GM23338 (cell line): ENCODE data around the gene REEP3. TPM values are rescaled to one million over a fixed set of nuclear protein-coding genes. Genes with fewer than 3 reads are reported as not detected.

ENCODE experiments used
- ATAC-seq: fragments of 200-7000 bp; cut with Tn5 transposase; 3 replicates; pipeline ENCODE4 v1.9.1; 2020
- DNase-seq: peaks from one replicate; pipeline ENCODE4 v3.0.0-alpha.2; 2015; ENCODE audit warnings: low spot score
- H2AFZ ChIP-seq: fragments of 200-600 bp; sonication (generic); 2 replicates; pipeline ENCODE4 v1.8.0; 2016; ENCODE audit warnings: antibody characterized with exemption, mild to moderate bottlenecking, moderate library complexity
- H3F3A ChIP-seq: fragments of 200-600 bp; sonication (generic); replicated peaks from 2 replicates; pipeline ENCODE4 v1.8.0; 2017; ENCODE audit warnings: antibody characterized with exemption, mixed run types, low read depth
- H3K27ac ChIP-seq: fragments of 200-600 bp; sonication (generic); 2 replicates; pipeline ENCODE4 v1.6.1; 2016; ENCODE audit warnings: low read depth
- H3K27me3 ChIP-seq: fragments of 200-600 bp; sonication (generic); 2 replicates; pipeline ENCODE4 v1.8.0; 2016; ENCODE audit warnings: mild to moderate bottlenecking, mixed run types, moderate library complexity; ENCODE audit not compliant: insufficient read depth
- H3K36me3 ChIP-seq: fragments of 200-600 bp; sonication (generic); 2 replicates; pipeline ENCODE4 v1.8.0; 2016; ENCODE audit warnings: mild to moderate bottlenecking; ENCODE audit not compliant: insufficient read depth
- H3K4me1 ChIP-seq: fragments of 200-600 bp; sonication (generic); 2 replicates; pipeline ENCODE4 v1.8.0; 2016; ENCODE audit warnings: mild to moderate bottlenecking, moderate library complexity; ENCODE audit not compliant: insufficient read depth
- H3K4me2 ChIP-seq: fragments of 200-600 bp; sonication (generic); 2 replicates; pipeline ENCODE4 v1.7.1; 2017; ENCODE audit warnings: mixed run types
- H3K4me3 ChIP-seq: fragments of 200-600 bp; sonication (generic); 2 replicates; pipeline ENCODE4 v1.6.1; 2016; ENCODE audit warnings: mixed run types
- H3K79me2 ChIP-seq: fragments of 200-600 bp; sonication (generic); replicated peaks from 2 replicates; pipeline ENCODE4 v1.8.0; 2017; ENCODE audit warnings: mild to moderate bottlenecking; ENCODE audit not compliant: insufficient read depth
- H3K9me2 ChIP-seq: fragments of 200-600 bp; sonication (generic); 2 replicates; pipeline ENCODE4 v1.8.0; 2017; ENCODE audit not compliant: insufficient read depth
- H4K20me1 ChIP-seq: fragments of 200-600 bp; sonication (generic); replicated peaks from 2 replicates; pipeline ENCODE4 v1.8.0; 2017; ENCODE audit warnings: mild to moderate bottlenecking; ENCODE audit not compliant: insufficient read depth
- H3K27ac Mint-ChIP-seq: 2 replicates; pipeline ENCODE4 v1.8.0; 2020; ENCODE audit warnings: inconsistent platforms, mild to moderate bottlenecking, moderate library complexity, mixed read lengths
- H3K27me3 Mint-ChIP-seq: 3 replicates; pipeline ENCODE4 v1.8.0; 2022; ENCODE audit warnings: low read depth, mild to moderate bottlenecking, moderate library complexity, mixed read lengths, inconsistent platforms; ENCODE audit not compliant: insufficient read depth, poor library complexity
- H3K36me3 Mint-ChIP-seq: 3 replicates; pipeline ENCODE4 v1.8.0; 2021; ENCODE audit warnings: low read depth, mild to moderate bottlenecking, inconsistent platforms, moderate library complexity, mixed read lengths
- H3K4me1 Mint-ChIP-seq: 3 replicates; pipeline ENCODE4 v1.8.0; 2020; ENCODE audit warnings: mild to moderate bottlenecking, inconsistent platforms, mixed read lengths
- H3K4me3 Mint-ChIP-seq: 3 replicates; pipeline ENCODE4 v1.8.0; 2021; ENCODE audit warnings: moderate library complexity, mild to moderate bottlenecking, inconsistent platforms, mixed read lengths
- H3K9me3 Mint-ChIP-seq: 3 replicates; pipeline ENCODE4 v1.8.0; 2020; ENCODE audit warnings: moderate library complexity, mild to moderate bottlenecking, inconsistent platforms, mixed read lengths
- CREB1 ChIP-seq: fragments of 250-450 bp; sonication (Bioruptor Pico); IDR thresholded peaks from 2 replicates; pipeline ENCODE4 v1.5.0; 2020; ENCODE audit warnings: low read depth, mild to moderate bottlenecking, moderate library complexity
- CTCF ChIP-seq, 2 experiments: fragments of 200-600 bp in 1 of 2; sonication (generic) in 1 of 2; conservative IDR thresholded peaks; 2 replicates each; pipeline versions ENCODE4 v1.5.1 to v1.6.1; 2016 to 2017; ENCODE audit warnings: antibody characterized with exemption in 2 of 2, low read depth in 2 of 2, mild to moderate bottlenecking in 2 of 2, moderate library complexity in 1 of 2
- EZH2phosphoT487 ChIP-seq: fragments of 200-600 bp; sonication (generic); IDR thresholded peaks from one replicate; pipeline ENCODE4 v1.8.1; 2018; ENCODE audit warnings: antibody characterized with exemption; ENCODE audit not compliant: unreplicated experiment
- NANOG ChIP-seq: IDR thresholded peaks from 2 replicates; pipeline ENCODE4 v1.6.1; 2016; ENCODE audit warnings: antibody characterized with exemption, borderline replicate concordance
- STAT1 ChIP-seq: IDR thresholded peaks from one replicate; pipeline ENCODE4 v1.6.1; 2016; ENCODE audit warnings: antibody characterized with exemption; ENCODE audit not compliant: unreplicated experiment
- ZNF114 ChIP-seq: fragments of 250-450 bp; sonication (Bioruptor Pico); IDR thresholded peaks from 2 replicates; pipeline ENCODE4 v1.5.0; 2020; ENCODE audit warnings: mild to moderate bottlenecking, moderate library complexity
- ZNF331 ChIP-seq: fragments of 250-450 bp; sonication (Bioruptor Pico); IDR thresholded peaks from 2 replicates; pipeline ENCODE4 v1.5.0; 2020; ENCODE audit warnings: low read depth, mild to moderate bottlenecking, moderate library complexity
- ZNF462 ChIP-seq: fragments of 250-450 bp; sonication (Bioruptor Pico); IDR thresholded peaks from 2 replicates; pipeline ENCODE4 v1.5.0; 2020; ENCODE audit warnings: mild to moderate bottlenecking, moderate library complexity
- polyA plus RNA-seq: library from polyadenylated mRNA; unstranded; fragments of >200 nt; fragmentation: Nextera tagmentation; extraction: Ambion mirVana; gene quantifications from 2 replicates; pipeline ENCODE4 v1.2.1, GENCODE V29; 2016
- total RNA-seq: library from RNA; depleted of rRNA; stranded (reverse); fragments of >200 nt; shearing (Covaris generic); gene quantifications from 2 replicates; pipeline ENCODE4 v1.2.3, GENCODE V29; 2014
- TF ChIP-seq, protein P1 (sequence below): IDR thresholded peaks from 2 replicates; pipeline ENCODE4 v1.6.1; 2016; ENCODE audit warnings: antibody characterized with exemption

Gene REEP3
- total and polyA plus RNA-seq, 2 experiments from 2014 or later, result 29.5 to 48.7 TPM

DNA sequence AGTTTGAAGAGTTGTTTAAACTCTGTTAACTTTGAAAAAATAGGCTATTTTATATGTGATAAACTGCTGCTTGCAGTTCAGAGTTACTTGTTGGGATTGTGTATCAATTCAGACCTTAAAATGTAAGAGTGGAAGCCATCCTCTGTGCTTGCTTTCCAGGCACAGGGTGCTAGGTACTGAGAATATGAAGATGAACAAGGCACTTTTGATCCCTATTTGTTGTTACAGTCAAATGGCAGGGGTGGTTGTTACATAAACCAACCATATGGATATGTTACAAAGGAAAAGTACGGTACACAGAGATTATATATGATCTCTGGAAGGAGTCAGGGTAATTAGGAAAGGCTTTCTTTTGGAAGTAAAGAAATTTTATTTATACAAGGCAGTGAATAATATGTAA is 63.8 kb downstream of the REEP3 start (continued):
- TF ChIP-seq ZNF331 (no peak), EZH2phosphoT487 (no peak), ZNF114 (CRISPR knock-in tag) (no peak), ZNF462 (CRISPR knock-in tag) (no peak)
- TF ChIP-seq, protein P1, sequence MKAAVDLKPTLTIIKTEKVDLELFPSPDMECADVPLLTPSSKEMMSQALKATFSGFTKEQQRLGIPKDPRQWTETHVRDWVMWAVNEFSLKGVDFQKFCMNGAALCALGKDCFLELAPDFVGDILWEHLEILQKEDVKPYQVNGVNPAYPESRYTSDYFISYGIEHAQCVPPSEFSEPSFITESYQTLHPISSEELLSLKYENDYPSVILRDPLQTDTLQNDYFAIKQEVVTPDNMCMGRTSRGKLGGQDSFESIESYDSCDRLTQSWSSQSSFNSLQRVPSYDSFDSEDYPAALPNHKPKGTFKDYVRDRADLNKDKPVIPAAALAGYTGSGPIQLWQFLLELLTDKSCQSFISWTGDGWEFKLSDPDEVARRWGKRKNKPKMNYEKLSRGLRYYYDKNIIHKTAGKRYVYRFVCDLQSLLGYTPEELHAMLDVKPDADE, result no peak

DNA sequence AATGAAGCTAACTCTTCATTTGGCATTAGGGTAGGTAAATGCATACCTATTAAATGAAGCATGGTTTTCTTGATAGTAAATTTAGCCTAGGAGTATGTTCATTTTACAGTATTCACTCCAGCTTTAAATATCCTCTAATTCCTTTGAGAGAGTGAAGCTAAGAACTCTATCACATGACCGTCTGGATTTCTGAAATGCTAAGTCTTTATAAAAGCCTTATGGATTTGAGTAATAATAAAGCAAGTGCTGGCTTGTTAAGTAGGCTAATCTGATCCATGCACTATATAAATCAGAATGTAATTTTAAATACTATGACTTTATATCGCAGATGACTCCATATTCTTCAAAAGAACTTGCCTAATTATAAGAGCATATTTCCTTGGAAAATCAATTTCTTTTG is 64.8 kb downstream of the REEP3 start:
- Mint-ChIP-seq H3K27me3 (peaks cover 1% of the 10 kb centered on the region), H3K4me1 (peaks cover 5% of the 10 kb centered on the region), H3K36me3 (no peaks in the 10 kb centered on the region), H3K27ac (no peak overlapping the region), H3K9me3 (no peaks in the 10 kb centered on the region), H3K4me3 (no peak overlapping the region)
- Histone ChIP-seq H3K27ac (no peak overlapping the region), H3K27me3 (no peaks in the 10 kb centered on the region), H3K9me2 (no peaks in the 10 kb centered on the region), H3K4me2 (no peak overlapping the region), H3K4me3 (no peak overlapping the region), H2AFZ (no peak overlapping the region), H3K36me3 (no peaks in the 10 kb centered on the region), H3K4me1 (peaks cover 15% of the 10 kb centered on the region), H3K79me2 (peaks cover 36% of the 10 kb centered on the region), H3F3A (no peaks in the 10 kb centered on the region), H4K20me1 (0 out of 2 replicates have a peak, but pooled peaks cover 8% of the 10 kb centered on the region)
- no peak for DNase-seq
- TF ChIP-seq EZH2phosphoT487 (no peak), ZNF331 (no peak), CTCF (conservative IDR thresholded peaks at IDR 0.05; ENCODE audit: low read depth in 2 of 2) (no peak), CREB1 (CRISPR knock-in tag) (no peak), STAT1 (no peak), NANOG (no peak)
- no peak for ATAC-seq
